HepG2 (cell line): Measurements from ENCODE around the gene DAG1. TPM values are rescaled to one million over a fixed set of nuclear protein-coding genes. Genes with fewer than 3 reads are reported as not detected.

Experiments
- EED ChIP-seq: sonication (generic); formaldehyde crosslinking; IDR thresholded peaks from 2 replicates; pipeline ENCODE4 v1.5.0; 2020; ENCODE audit warnings: mild to moderate bottlenecking, missing genetic modification reagents
- ESRRA ChIP-seq: sonication (generic); formaldehyde crosslinking; IDR thresholded peaks from 2 replicates; pipeline ENCODE4 v1.5.1; 2020; ENCODE audit warnings: mild to moderate bottlenecking, low read depth, missing genetic modification reagents
- KLF12 ChIP-seq: sonication (generic); formaldehyde crosslinking; IDR thresholded peaks from 2 replicates; pipeline ENCODE4 v1.4.0; 2020; ENCODE audit warnings: missing genetic modification reagents, borderline replicate concordance
- RELA ChIP-seq: sonication (generic); formaldehyde crosslinking; IDR thresholded peaks from 2 replicates; pipeline ENCODE4 v1.4.0; 2020; ENCODE audit warnings: missing genetic modification reagents
- ZBTB10 ChIP-seq: sonication (generic); formaldehyde crosslinking; IDR thresholded peaks from 2 replicates; pipeline ENCODE4 v1.4.0; 2020; ENCODE audit warnings: missing genetic modification reagents, borderline replicate concordance
- ZNF124 ChIP-seq: sonication (generic); formaldehyde crosslinking; IDR thresholded peaks from 2 replicates; pipeline ENCODE4 v1.4.0; 2020; ENCODE audit warnings: missing genetic modification reagents
- ZNF18 ChIP-seq: sonication (generic); formaldehyde crosslinking; IDR thresholded peaks from 2 replicates; pipeline ENCODE4 v1.8.0; 2022; ENCODE audit warnings: mild to moderate bottlenecking, missing genetic modification reagents; ENCODE audit not compliant: insufficient replicate concordance
- ZNF335 ChIP-seq: sonication (generic); formaldehyde crosslinking; IDR thresholded peaks from 2 replicates; pipeline ENCODE4 v1.4.0; 2020; ENCODE audit warnings: missing genetic modification reagents
- ZNF430 ChIP-seq: sonication (generic); formaldehyde crosslinking; IDR thresholded peaks from 2 replicates; pipeline ENCODE4 v1.9.0; 2021; ENCODE audit warnings: mild to moderate bottlenecking, missing genetic modification reagents
- ZNF839 ChIP-seq: sonication (generic); formaldehyde crosslinking; IDR thresholded peaks from 2 replicates; pipeline ENCODE4 v1.4.0; 2020; ENCODE audit warnings: missing genetic modification reagents, mild to moderate bottlenecking, borderline replicate concordance
- ZNF841 ChIP-seq: sonication (generic); formaldehyde crosslinking; IDR thresholded peaks from 2 replicates; pipeline ENCODE4 v1.8.1; 2023; ENCODE audit warnings: missing genetic modification reagents, borderline replicate concordance
- polyA plus RNA-seq, 8 experiments: library from polyadenylated mRNA; depleted of rRNA in 3 of 8; stranded (reverse) in 7 of 8; unstranded in 1 of 8; fragments of >200 nt; fragmentation: Illumina TruSeq in 4 of 8; extraction: Trizol in 4 of 8; gene quantifications; 2 replicates each; pipeline versions ENCODE4 v1.2.1 to v1.2.3, GENCODE V29; 2011 to 2016; ENCODE audit warnings: low read depth in 4 of 8, missing spikeins in 1 of 8, mixed read lengths in 1 of 8; ENCODE audit not compliant: insufficient read depth in 1 of 8
- total RNA-seq, 5 experiments: library from RNA; depleted of rRNA; stranded (reverse); fragments of >200 nt; fragmentation: Illumina TruSeq; extraction: Trizol; gene quantifications; 2 replicates each; pipeline ENCODE4 v1.2.3, GENCODE V29; 2016; ENCODE audit warnings: low read depth in 1 of 5
- TF ChIP-seq, protein P1 (sequence below): IDR thresholded peaks from 2 replicates; pipeline ENCODE4 v1.6.1; 2016; ENCODE audit warnings: low read depth, missing genetic modification reagents, missing compliant biosample characterization
- TF ChIP-seq, protein P2 (sequence below): sonication (generic); formaldehyde crosslinking; conservative IDR thresholded peaks from 2 replicates; pipeline ENCODE4 v1.4.0; 2020; ENCODE audit warnings: missing genetic modification reagents

The DAG1 gene
- total and polyA plus RNA-seq, 2 of the 13 experiments (the other 11 are each of a cell fraction or from before 2014, with no cell fraction given), result 47.3 to 50.4 TPM

DNA sequence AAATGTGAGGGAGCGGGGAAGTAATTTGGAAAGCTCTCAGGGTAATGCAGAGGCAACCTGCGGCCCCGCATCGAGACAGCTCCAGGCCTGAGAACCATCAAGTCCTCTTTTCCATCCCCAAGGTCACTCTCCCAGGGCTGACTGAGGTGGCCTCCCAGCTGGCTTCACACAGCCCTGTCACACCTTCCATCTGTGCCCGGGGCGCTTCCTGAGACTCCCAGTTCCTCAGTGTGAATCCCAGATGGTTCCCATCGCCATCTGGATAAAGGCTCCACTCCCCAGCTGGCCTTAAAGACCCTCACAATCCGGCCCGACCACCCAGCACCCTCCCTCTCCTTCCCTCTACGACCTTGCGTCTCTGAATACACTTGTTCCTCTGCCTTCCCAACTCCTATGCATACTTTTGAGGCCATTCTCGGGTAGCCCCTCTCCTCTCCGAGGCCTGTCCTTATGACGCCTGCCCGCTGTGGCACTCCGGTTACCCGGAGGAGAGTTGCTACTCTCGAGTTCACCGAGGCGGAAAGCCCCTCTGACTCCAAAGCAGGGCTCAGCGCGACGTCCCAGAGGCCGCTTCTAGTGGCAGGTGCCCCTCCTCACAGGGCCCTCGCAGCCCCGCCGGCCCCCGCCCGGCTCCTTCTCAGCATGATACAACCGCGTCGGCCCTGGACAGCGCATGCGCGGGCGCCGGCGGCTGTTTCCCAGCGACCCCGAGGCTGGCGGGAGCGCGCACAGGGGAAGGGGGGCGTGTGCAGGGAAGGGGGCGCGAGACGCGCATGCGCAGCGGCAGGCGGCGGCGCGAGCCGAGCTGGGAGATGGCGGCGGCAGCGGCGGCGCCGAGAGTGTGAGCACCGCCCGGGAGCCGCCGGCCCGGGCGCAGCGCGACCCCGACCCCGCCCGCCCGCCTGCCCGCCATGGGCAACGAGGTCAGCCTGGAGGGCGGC lies 83.9 kb downstream of the DAG1 start, which contains the start of gene BSN (continued):
- TF ChIP-seq EED (0 out of 2 replicates have a peak, but pooled peaks have one; percentile 42), ESRRA (CRISPR knock-in tag) (peak; percentile 12; the same call in 1 of the 2 replicates), ZNF839 (CRISPR knock-in tag) (no peak), ZNF18 (CRISPR knock-in tag) (no peak), ZNF335 (0 out of 2 replicates have a peak, but pooled peaks have one; percentile 28), ZNF430 (CRISPR knock-in tag) (peak; percentile 38; the same call in 1 of the 2 replicates), ZNF124 (CRISPR knock-in tag) (0 out of 2 replicates have a peak, but pooled peaks have one; percentile 13), ZNF841 (CRISPR knock-in tag) (no peak), ZBTB10 (no peak), RELA (CRISPR knock-in tag) (0 out of 2 replicates have a peak, but pooled peaks have one; percentile 17), KLF12 (CRISPR knock-in tag) (no peak)
- TF ChIP-seq, protein P1, sequence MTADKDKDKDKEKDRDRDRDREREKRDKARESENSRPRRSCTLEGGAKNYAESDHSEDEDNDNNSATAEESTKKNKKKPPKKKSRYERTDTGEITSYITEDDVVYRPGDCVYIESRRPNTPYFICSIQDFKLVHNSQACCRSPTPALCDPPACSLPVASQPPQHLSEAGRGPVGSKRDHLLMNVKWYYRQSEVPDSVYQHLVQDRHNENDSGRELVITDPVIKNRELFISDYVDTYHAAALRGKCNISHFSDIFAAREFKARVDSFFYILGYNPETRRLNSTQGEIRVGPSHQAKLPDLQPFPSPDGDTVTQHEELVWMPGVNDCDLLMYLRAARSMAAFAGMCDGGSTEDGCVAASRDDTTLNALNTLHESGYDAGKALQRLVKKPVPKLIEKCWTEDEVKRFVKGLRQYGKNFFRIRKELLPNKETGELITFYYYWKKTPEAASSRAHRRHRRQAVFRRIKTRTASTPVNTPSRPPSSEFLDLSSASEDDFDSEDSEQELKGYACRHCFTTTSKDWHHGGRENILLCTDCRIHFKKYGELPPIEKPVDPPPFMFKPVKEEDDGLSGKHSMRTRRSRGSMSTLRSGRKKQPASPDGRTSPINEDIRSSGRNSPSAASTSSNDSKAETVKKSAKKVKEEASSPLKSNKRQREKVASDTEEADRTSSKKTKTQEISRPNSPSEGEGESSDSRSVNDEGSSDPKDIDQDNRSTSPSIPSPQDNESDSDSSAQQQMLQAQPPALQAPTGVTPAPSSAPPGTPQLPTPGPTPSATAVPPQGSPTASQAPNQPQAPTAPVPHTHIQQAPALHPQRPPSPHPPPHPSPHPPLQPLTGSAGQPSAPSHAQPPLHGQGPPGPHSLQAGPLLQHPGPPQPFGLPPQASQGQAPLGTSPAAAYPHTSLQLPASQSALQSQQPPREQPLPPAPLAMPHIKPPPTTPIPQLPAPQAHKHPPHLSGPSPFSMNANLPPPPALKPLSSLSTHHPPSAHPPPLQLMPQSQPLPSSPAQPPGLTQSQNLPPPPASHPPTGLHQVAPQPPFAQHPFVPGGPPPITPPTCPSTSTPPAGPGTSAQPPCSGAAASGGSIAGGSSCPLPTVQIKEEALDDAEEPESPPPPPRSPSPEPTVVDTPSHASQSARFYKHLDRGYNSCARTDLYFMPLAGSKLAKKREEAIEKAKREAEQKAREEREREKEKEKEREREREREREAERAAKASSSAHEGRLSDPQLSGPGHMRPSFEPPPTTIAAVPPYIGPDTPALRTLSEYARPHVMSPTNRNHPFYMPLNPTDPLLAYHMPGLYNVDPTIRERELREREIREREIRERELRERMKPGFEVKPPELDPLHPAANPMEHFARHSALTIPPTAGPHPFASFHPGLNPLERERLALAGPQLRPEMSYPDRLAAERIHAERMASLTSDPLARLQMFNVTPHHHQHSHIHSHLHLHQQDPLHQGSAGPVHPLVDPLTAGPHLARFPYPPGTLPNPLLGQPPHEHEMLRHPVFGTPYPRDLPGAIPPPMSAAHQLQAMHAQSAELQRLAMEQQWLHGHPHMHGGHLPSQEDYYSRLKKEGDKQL (CRISPR knock-in tag), result no peak
- TF ChIP-seq, protein P2, sequence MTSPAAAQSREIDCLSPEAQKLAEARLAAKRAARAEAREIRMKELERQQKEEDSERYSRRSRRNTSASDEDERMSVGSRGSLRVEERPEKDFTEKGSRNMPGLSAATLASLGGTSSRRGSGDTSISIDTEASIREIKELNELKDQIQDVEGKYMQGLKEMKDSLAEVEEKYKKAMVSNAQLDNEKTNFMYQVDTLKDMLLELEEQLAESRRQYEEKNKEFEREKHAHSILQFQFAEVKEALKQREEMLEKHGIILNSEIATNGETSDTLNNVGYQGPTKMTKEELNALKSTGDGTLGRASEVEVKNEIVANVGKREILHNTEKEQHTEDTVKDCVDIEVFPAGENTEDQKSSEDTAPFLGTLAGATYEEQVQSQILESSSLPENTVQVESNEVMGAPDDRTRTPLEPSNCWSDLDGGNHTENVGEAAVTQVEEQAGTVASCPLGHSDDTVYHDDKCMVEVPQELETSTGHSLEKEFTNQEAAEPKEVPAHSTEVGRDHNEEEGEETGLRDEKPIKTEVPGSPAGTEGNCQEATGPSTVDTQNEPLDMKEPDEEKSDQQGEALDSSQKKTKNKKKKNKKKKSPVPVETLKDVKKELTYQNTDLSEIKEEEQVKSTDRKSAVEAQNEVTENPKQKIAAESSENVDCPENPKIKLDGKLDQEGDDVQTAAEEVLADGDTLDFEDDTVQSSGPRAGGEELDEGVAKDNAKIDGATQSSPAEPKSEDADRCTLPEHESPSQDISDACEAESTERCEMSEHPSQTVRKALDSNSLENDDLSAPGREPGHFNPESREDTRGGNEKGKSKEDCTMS (CRISPR knock-in tag), result no peak
